Measurements from ENCODE around the gene NSMCE1.

NSMCE1 gene

GRCh38 chr16:27259710-27260109 lies 8.9 kb downstream of the NSMCE1 start:
- H3K36me3 ChIP-seq (replicated peaks; ENCODE audit: insufficient read depth, low read length): no peaks in the 10 kb centered on the region
- no peak overlapping the region for H3K9ac ChIP-seq (ENCODE audit: low read length)
- no peaks in the 10 kb centered on the region for H3K27me3 ChIP-seq (replicated peaks; ENCODE audit: insufficient read depth, low read length)
- H2AFZ ChIP-seq (ENCODE audit: low read length): no peak overlapping the region
- no peaks in the 10 kb centered on the region for H3K79me2 ChIP-seq (ENCODE audit: low read length)
- peaks cover 2% of the 10 kb centered on the region; the same call in 1 of the 2 replicates for H3F3A ChIP-seq (ENCODE audit: insufficient read depth, low read length)
- no peaks in the 10 kb centered on the region for H4K20me1 ChIP-seq (ENCODE audit: insufficient read depth, low read length)
- no peaks in the 10 kb centered on the region for H3K9me3 ChIP-seq (replicated peaks; ENCODE audit: insufficient read depth, low read length)
- no peak for TF ChIP-seq CTCF (IDR thresholded peaks at IDR 0.05; ENCODE audit: low read length)
- no peak for TF ChIP-seq EZH2phosphoT487 (IDR thresholded peaks at IDR 0.05; ENCODE audit: low read length)
- no peak overlapping the region for H3K4me2 ChIP-seq (ENCODE audit: low read depth, low read length)
- no peak overlapping the region for H3K27ac ChIP-seq (ENCODE audit: low read length)
- H3K9me2 ChIP-seq (replicated peaks; ENCODE audit: insufficient read depth, low read length): no peaks in the 10 kb centered on the region
- no peak for DNase-seq
- peaks cover 5% of the 10 kb centered on the region for H3K4me1 ChIP-seq (ENCODE audit: low read length)
- H3K4me3 ChIP-seq (ENCODE audit: low read length): no peak overlapping the region

GRCh38 chr16:27258241-27258734 lies 10.3 kb downstream of the NSMCE1 start:
- Histone ChIP-seq H4K20me1 (ENCODE audit: insufficient read depth, low read length) (no peaks in the 10 kb centered on the region), H3K4me2 (ENCODE audit: low read depth, low read length) (no peak overlapping the region), H3K9ac (ENCODE audit: low read length) (no peak overlapping the region), H3K27me3 (replicated peaks; ENCODE audit: insufficient read depth, low read length) (no peaks in the 10 kb centered on the region), H3K4me1 (ENCODE audit: low read length) (peaks cover 17% of the 10 kb centered on the region), H3K27ac (ENCODE audit: low read length) (no peak overlapping the region), H3F3A (ENCODE audit: insufficient read depth, low read length) (peaks cover 13% of the 10 kb centered on the region), H2AFZ (ENCODE audit: low read length) (no peak overlapping the region), H3K79me2 (ENCODE audit: low read length) (no peaks in the 10 kb centered on the region), H3K4me3 (ENCODE audit: low read length) (no peak overlapping the region), H3K36me3 (replicated peaks; ENCODE audit: insufficient read depth, low read length) (no peaks in the 10 kb centered on the region), H3K9me3 (replicated peaks; ENCODE audit: insufficient read depth, low read length) (no peaks in the 10 kb centered on the region), H3K9me2 (replicated peaks; ENCODE audit: insufficient read depth, low read length) (no peaks in the 10 kb centered on the region)
- no peak for DNase-seq
- TF ChIP-seq EZH2phosphoT487 (IDR thresholded peaks at IDR 0.05; ENCODE audit: low read length) (no peak), EZH2 (optimal IDR thresholded peaks at IDR 0.05; ENCODE audit: low read depth, low read length) (no peak), CTCF (IDR thresholded peaks at IDR 0.05; ENCODE audit: low read length) (no peak)

GRCh38 chr16:27257271-27257670 lies 11.3 kb downstream of the NSMCE1 start:
- Histone ChIP-seq H3K79me2 (ENCODE audit: low read length) (no peaks in the 10 kb centered on the region), H3K9me2 (replicated peaks; ENCODE audit: insufficient read depth, low read length) (no peaks in the 10 kb centered on the region), H3K9me3 (replicated peaks; ENCODE audit: insufficient read depth, low read length) (no peaks in the 10 kb centered on the region), H3K27ac (ENCODE audit: low read length) (no peak overlapping the region), H3K9ac (ENCODE audit: low read length) (no peak overlapping the region), H3K4me1 (ENCODE audit: low read length) (peaks cover 17% of the 10 kb centered on the region), H3F3A (ENCODE audit: insufficient read depth, low read length) (peaks cover 13% of the 10 kb centered on the region), H3K4me3 (ENCODE audit: low read length) (no peak overlapping the region), H3K4me2 (ENCODE audit: low read depth, low read length) (no peak overlapping the region), H3K27me3 (replicated peaks; ENCODE audit: insufficient read depth, low read length) (no peaks in the 10 kb centered on the region), H2AFZ (ENCODE audit: low read length) (no peak overlapping the region), H4K20me1 (ENCODE audit: insufficient read depth, low read length) (no peaks in the 10 kb centered on the region), H3K36me3 (replicated peaks; ENCODE audit: insufficient read depth, low read length) (no peaks in the 10 kb centered on the region)
- DNase-seq: no peak
- TF ChIP-seq EZH2 (optimal IDR thresholded peaks at IDR 0.05; ENCODE audit: low read depth, low read length): no peak
- TF ChIP-seq EZH2phosphoT487 (IDR thresholded peaks at IDR 0.05; ENCODE audit: low read length): no peak
- no peak for TF ChIP-seq CTCF (IDR thresholded peaks at IDR 0.05; ENCODE audit: low read length)
